AG10803 (cell line): Measurements from ENCODE around the gene KATNA1.

Experiments
- DNase-seq: peaks from one replicate; pipeline ENCODE4 v3.0.0; 2010; ENCODE audit warnings: low read depth
- H3K4me3 ChIP-seq: 2 replicates; pipeline ENCODE4 v1.5.1; 2011; ENCODE audit warnings: mild to moderate bottlenecking, low read length, control low read depth
- TF ChIP-seq, protein P1 (sequence below): conservative IDR thresholded peaks from 2 replicates; pipeline ENCODE4 v1.5.1; 2011; ENCODE audit warnings: mild to moderate bottlenecking, low read length, control low read depth, inconsistent platforms

KATNA1 gene

GRCh38 chr6:149567945-149568585 lies 80.4 kb downstream of the KATNA1 start:
- H3K4me3 ChIP-seq = no peak overlapping the region
- DNase-seq = no peak
- TF ChIP-seq, protein P1, sequence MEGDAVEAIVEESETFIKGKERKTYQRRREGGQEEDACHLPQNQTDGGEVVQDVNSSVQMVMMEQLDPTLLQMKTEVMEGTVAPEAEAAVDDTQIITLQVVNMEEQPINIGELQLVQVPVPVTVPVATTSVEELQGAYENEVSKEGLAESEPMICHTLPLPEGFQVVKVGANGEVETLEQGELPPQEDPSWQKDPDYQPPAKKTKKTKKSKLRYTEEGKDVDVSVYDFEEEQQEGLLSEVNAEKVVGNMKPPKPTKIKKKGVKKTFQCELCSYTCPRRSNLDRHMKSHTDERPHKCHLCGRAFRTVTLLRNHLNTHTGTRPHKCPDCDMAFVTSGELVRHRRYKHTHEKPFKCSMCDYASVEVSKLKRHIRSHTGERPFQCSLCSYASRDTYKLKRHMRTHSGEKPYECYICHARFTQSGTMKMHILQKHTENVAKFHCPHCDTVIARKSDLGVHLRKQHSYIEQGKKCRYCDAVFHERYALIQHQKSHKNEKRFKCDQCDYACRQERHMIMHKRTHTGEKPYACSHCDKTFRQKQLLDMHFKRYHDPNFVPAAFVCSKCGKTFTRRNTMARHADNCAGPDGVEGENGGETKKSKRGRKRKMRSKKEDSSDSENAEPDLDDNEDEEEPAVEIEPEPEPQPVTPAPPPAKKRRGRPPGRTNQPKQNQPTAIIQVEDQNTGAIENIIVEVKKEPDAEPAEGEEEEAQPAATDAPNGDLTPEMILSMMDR = no peak

DNA sequence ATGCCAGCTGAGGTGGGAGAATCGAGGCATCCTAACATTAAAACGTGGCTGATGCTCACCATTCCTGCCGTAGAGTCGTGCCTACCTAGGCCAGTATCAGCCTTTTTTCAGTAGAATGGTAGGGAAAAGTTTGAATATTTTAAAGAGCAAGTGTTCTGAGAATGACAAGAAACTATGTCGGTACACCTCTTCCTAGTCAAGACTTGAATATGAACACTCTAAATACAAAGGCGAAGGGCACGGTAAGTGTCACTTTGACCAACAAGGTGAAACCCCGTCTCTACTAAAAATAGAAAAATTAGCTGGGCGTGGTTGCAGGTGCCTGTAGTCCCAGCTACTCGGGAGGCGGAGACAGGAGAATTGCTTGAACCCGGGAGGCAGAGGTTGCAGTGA lies 81.3 kb downstream of the KATNA1 start:
- TF ChIP-seq, protein P1 = no peak
- no peak for DNase-seq
- peak overlapping the region; percentile 89 for H3K4me3 ChIP-seq

- H3K4me3 ChIP-seq = peak overlapping the region; percentile 89
- peak; percentile 36 for DNase-seq
Measured at GRCh38 chr6:149566410-149567193, 81.9 kb downstream of the KATNA1 start.

GRCh38 chr6:149565527-149566409 lies 82.7 kb downstream of the KATNA1 start, which contains the start of gene GINM1:
TSS of gene GINM1 (plus strand) at chr6:149566375. CDS start at chr6:149566415, 40 bp downstream.
- peak within 1 kb of the TSS; percentile 89 for H3K4me3 ChIP-seq
- peak; percentile 90 for DNase-seq
- TF ChIP-seq, protein P1 = peak; percentile 70

More at GRCh38 chr6:149566410-149567193, 81.9 kb downstream of the KATNA1 start:
- TF ChIP-seq, protein P1 = no peak

GRCh38 chr6:149563928-149564325 lies 84.6 kb downstream of the KATNA1 start:
- no peak for DNase-seq
- TF ChIP-seq, protein P1 = no peak
- no peak overlapping the region for H3K4me3 ChIP-seq

- DNase-seq = peak; percentile 83
- TF ChIP-seq, protein P1 = no peak
- no peak overlapping the region for H3K4me3 ChIP-seq
Measured at GRCh38 chr6:149563203-149563927, 85.1 kb downstream of the KATNA1 start.
